ENCODE data around the gene C2orf92. TPM values are rescaled to one million over a fixed set of nuclear protein-coding genes. Genes with fewer than 3 reads are reported as not detected.
A peak's percentile ranks its signal among the peaks of the same experiment; 100 is the strongest.

Gene C2orf92
- total RNA-seq, 2 experiments from 2014 or later = 6.1 to 7.3 TPM

- Mint-ChIP-seq H3K4me3 (no peak overlapping the region), H3K27ac (peak overlapping the region; percentile 39), H3K4me1 (peaks cover 12% of the 10 kb centered on the region), H3K9me3 (peaks cover 5% of the 10 kb centered on the region), H3K27me3 (no peaks in the 10 kb centered on the region), H3K36me3 (peaks cover 46% of the 10 kb centered on the region)
- no peak for DNase-seq
Measured at GRCh38 chr2:97734061-97735051, 64.8 kb downstream of the C2orf92 start.

GRCh38 chr2:97735161-97735561 is 65.6 kb downstream of the C2orf92 start:
- H3K36me3 Mint-ChIP-seq = peaks cover 37% of the 10 kb centered on the region
- peaks cover 12% of the 10 kb centered on the region for H3K4me1 Mint-ChIP-seq
- H3K27ac Mint-ChIP-seq = no peak overlapping the region
- H3K9me3 Mint-ChIP-seq = peaks cover 4% of the 10 kb centered on the region
- H3K4me3 Mint-ChIP-seq = no peak overlapping the region
- H3K27me3 Mint-ChIP-seq = no peaks in the 10 kb centered on the region
- no peak for DNase-seq

- no peak overlapping the region for H3K4me3 Mint-ChIP-seq
- no peaks in the 10 kb centered on the region for H3K27me3 Mint-ChIP-seq
- peaks cover 35% of the 10 kb centered on the region for H3K36me3 Mint-ChIP-seq
- peak overlapping the region; percentile 4 for H3K27ac Mint-ChIP-seq
- H3K4me1 Mint-ChIP-seq = peaks cover 16% of the 10 kb centered on the region
- H3K9me3 Mint-ChIP-seq = no peaks in the 10 kb centered on the region
- no peak for DNase-seq
Measured at GRCh38 chr2:97736185-97736584, 66.7 kb downstream of the C2orf92 start.

- H3K27ac Mint-ChIP-seq = peak overlapping the region; percentile 59
- no peaks in the 10 kb centered on the region for H3K9me3 Mint-ChIP-seq
- no peak for DNase-seq
- no peaks in the 10 kb centered on the region for H3K27me3 Mint-ChIP-seq
- peaks cover 34% of the 10 kb centered on the region for H3K36me3 Mint-ChIP-seq
- no peak overlapping the region for H3K4me3 Mint-ChIP-seq
- peaks cover 14% of the 10 kb centered on the region for H3K4me1 Mint-ChIP-seq
Measured at GRCh38 chr2:97736608-97737330, 67.3 kb downstream of the C2orf92 start.

- H3K27ac Mint-ChIP-seq = no peak overlapping the region
- peaks cover 21% of the 10 kb centered on the region for H3K4me1 Mint-ChIP-seq
- H3K4me3 Mint-ChIP-seq = no peak overlapping the region
- DNase-seq = no peak
- H3K9me3 Mint-ChIP-seq = no peaks in the 10 kb centered on the region
- H3K36me3 Mint-ChIP-seq = peaks cover 37% of the 10 kb centered on the region
- H3K27me3 Mint-ChIP-seq = no peaks in the 10 kb centered on the region
Measured at GRCh38 chr2:97737421-97738178, 68.1 kb downstream of the C2orf92 start.

- no peak for DNase-seq
- H3K27me3 Mint-ChIP-seq = no peaks in the 10 kb centered on the region
- peaks cover 43% of the 10 kb centered on the region for H3K36me3 Mint-ChIP-seq
- no peak overlapping the region for H3K4me3 Mint-ChIP-seq
- no peaks in the 10 kb centered on the region for H3K9me3 Mint-ChIP-seq
- H3K4me1 Mint-ChIP-seq = peaks cover 26% of the 10 kb centered on the region
- H3K27ac Mint-ChIP-seq = peak overlapping the region; percentile 40
Measured at GRCh38 chr2:97738179-97739019, 68.9 kb downstream of the C2orf92 start.

GRCh38 chr2:97739020-97739892 is 69.7 kb downstream of the C2orf92 start:
- DNase-seq = no peak
- H3K27me3 Mint-ChIP-seq = no peaks in the 10 kb centered on the region
- no peaks in the 10 kb centered on the region for H3K9me3 Mint-ChIP-seq
- peak overlapping the region; percentile 55 for H3K27ac Mint-ChIP-seq
- no peak overlapping the region for H3K4me3 Mint-ChIP-seq
- H3K4me1 Mint-ChIP-seq = peaks cover 30% of the 10 kb centered on the region
- H3K36me3 Mint-ChIP-seq = peaks cover 48% of the 10 kb centered on the region

- H3K4me1 Mint-ChIP-seq = peaks cover 35% of the 10 kb centered on the region
Measured at GRCh38 chr2:97739893-97740245, 70.4 kb downstream of the C2orf92 start.

GRCh38 chr2:97740590-97741182 is 71.2 kb downstream of the C2orf92 start:
- H3K36me3 Mint-ChIP-seq = peaks cover 50% of the 10 kb centered on the region
- no peak overlapping the region for H3K4me3 Mint-ChIP-seq
- H3K4me1 Mint-ChIP-seq = peaks cover 42% of the 10 kb centered on the region
- H3K27ac Mint-ChIP-seq = peak overlapping the region; percentile 30
- no peaks in the 10 kb centered on the region for H3K9me3 Mint-ChIP-seq
- H3K27me3 Mint-ChIP-seq = no peaks in the 10 kb centered on the region
- peak; percentile 51 for DNase-seq

More at GRCh38 chr2:97739893-97740245, 70.4 kb downstream of the C2orf92 start:
- H3K27ac Mint-ChIP-seq = no peak overlapping the region
- H3K27me3 Mint-ChIP-seq = no peaks in the 10 kb centered on the region
- H3K4me3 Mint-ChIP-seq = no peak overlapping the region
- H3K9me3 Mint-ChIP-seq = no peaks in the 10 kb centered on the region
- DNase-seq = no peak
- peaks cover 50% of the 10 kb centered on the region for H3K36me3 Mint-ChIP-seq

- peaks cover 49% of the 10 kb centered on the region for H3K36me3 Mint-ChIP-seq
Measured at GRCh38 chr2:97741251-97741650, 71.7 kb downstream of the C2orf92 start.

GRCh38 chr2:97741686-97742085 is 72.2 kb downstream of the C2orf92 start:
- no peak overlapping the region for H3K4me3 Mint-ChIP-seq
- no peaks in the 10 kb centered on the region for H3K9me3 Mint-ChIP-seq
- H3K4me1 Mint-ChIP-seq = peaks cover 50% of the 10 kb centered on the region
- no peaks in the 10 kb centered on the region for H3K27me3 Mint-ChIP-seq
- DNase-seq = no peak
- H3K36me3 Mint-ChIP-seq = peaks cover 47% of the 10 kb centered on the region
- H3K27ac Mint-ChIP-seq = peak overlapping the region; percentile 88

More at GRCh38 chr2:97741251-97741650, 71.7 kb downstream of the C2orf92 start:
- Mint-ChIP-seq H3K4me3 (no peak overlapping the region), H3K4me1 (peaks cover 46% of the 10 kb centered on the region), H3K27me3 (no peaks in the 10 kb centered on the region), H3K9me3 (no peaks in the 10 kb centered on the region), H3K27ac (peak overlapping the region; percentile 88)
- DNase-seq = no peak

- peaks cover 45% of the 10 kb centered on the region for H3K36me3 Mint-ChIP-seq
- DNase-seq = peak; percentile 50
- H3K9me3 Mint-ChIP-seq = no peaks in the 10 kb centered on the region
- no peak overlapping the region for H3K4me3 Mint-ChIP-seq
- no peaks in the 10 kb centered on the region for H3K27me3 Mint-ChIP-seq
- peaks cover 54% of the 10 kb centered on the region for H3K4me1 Mint-ChIP-seq
- peak overlapping the region; percentile 88 for H3K27ac Mint-ChIP-seq
Measured at GRCh38 chr2:97742381-97742847, 72.9 kb downstream of the C2orf92 start.

- Mint-ChIP-seq H3K9me3 (no peaks in the 10 kb centered on the region), H3K27me3 (no peaks in the 10 kb centered on the region), H3K4me1 (peaks cover 58% of the 10 kb centered on the region), H3K4me3 (no peak overlapping the region), H3K27ac (peak overlapping the region; percentile 15), H3K36me3 (peaks cover 34% of the 10 kb centered on the region)
- no peak for DNase-seq
Measured at GRCh38 chr2:97743913-97744312, 74.4 kb downstream of the C2orf92 start.
